HUES48 (cell line): ENCODE data around the gene IQCH.
"Not testable (repeated sequence)": the region's sequence is repeated elsewhere in the genome, so short reads cannot be mapped to it uniquely, and the experiment has no call there.

Source experiments
- H3K27ac ChIP-seq: one replicate; pipeline ENCODE4 v1.7.0; 2013; ENCODE audit warnings: low read depth, low read length, inconsistent platforms
- H3K27me3 ChIP-seq: 2 replicates; pipeline ENCODE4 v1.6.1; 2013; ENCODE audit warnings: mild to moderate bottlenecking, low read length; ENCODE audit not compliant: control insufficient read depth, insufficient read depth
- H3K36me3 ChIP-seq: 2 replicates; pipeline ENCODE4 v1.6.1; 2013; ENCODE audit warnings: low read length; ENCODE audit not compliant: control insufficient read depth, insufficient read depth
- H3K4me1 ChIP-seq: 2 replicates; pipeline ENCODE4 v1.6.1; 2013; ENCODE audit warnings: mild to moderate bottlenecking, low read length; ENCODE audit not compliant: control insufficient read depth, insufficient read depth
- H3K4me3 ChIP-seq: 2 replicates; pipeline ENCODE4 v1.5.1; 2013; ENCODE audit warnings: mild to moderate bottlenecking, low read depth, low read length
- H3K9ac ChIP-seq: 2 replicates; pipeline ENCODE4 v1.6.1; 2013; ENCODE audit warnings: mild to moderate bottlenecking, low read depth, low read length, moderate library complexity
- H3K9me3 ChIP-seq: 2 replicates; pipeline ENCODE4 v1.6.1; 2013; ENCODE audit warnings: low read length; ENCODE audit not compliant: control insufficient read depth, insufficient read depth

IQCH gene

DNA sequence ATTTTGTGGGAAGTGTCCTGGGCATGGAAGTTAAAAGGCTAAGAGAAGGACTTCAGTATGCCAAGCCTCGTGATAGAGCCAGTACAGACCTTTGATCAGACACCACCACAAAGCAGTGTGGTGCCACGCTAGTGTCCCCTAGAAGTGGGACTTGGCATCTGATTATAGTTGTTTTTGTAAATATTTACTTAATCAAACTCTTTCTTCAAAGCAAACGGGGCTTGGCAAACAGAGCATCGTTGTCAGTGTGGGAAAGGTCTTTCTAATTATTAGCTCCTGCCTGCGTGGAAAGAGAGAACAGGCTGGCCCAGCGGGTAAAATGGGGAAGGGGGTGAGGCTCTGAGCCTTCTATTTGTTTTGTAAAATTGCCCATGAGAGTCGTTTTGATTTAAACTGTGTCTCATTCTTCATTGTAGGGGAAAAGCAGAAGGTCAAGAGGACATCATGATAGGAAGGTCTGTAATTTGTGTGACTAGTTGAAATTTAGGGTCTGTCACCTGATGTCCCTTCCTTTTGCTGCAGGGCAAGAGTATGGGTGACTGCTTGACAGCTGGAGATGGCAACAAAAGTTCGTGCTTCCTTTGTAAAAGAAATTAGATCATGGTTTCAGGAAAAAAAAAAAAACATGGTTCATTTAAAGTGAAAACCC, 105.0 kb downstream of the IQCH start:
- Histone ChIP-seq H3K27ac (no peak overlapping the region), H3K9ac (no peak overlapping the region), H3K27me3 (no peaks in the 10 kb centered on the region), H3K4me3 (no peak overlapping the region), H3K9me3 (no peaks in the 10 kb centered on the region), H3K4me1 (peaks cover 21% of the 10 kb centered on the region), H3K36me3 (no peaks in the 10 kb centered on the region)

DNA sequence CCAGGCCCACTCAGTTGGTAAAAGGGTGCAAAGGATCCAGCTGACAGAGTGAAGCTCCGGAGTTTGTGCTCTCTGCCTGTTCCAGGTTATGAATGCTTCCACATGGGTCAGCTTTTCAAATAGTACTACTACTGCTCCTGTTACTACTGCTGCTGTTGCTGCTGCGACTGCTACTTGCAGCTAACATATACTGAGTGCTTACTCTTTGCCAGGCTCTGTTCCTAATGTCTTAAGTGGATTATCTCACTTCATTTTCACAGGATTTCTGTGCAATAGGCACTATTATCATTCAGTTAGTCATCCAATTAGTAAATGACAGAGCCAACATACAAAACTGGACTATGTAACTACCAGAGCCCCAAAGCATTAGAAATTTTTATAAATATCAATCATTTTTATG, 106.5 kb downstream of the IQCH start:
- Histone ChIP-seq H3K9ac (no peak overlapping the region), H3K4me3 (no peak overlapping the region), H3K9me3 (no peaks in the 10 kb centered on the region), H3K36me3 (no peaks in the 10 kb centered on the region), H3K27me3 (no peaks in the 10 kb centered on the region), H3K27ac (no peak overlapping the region), H3K4me1 (peaks cover 21% of the 10 kb centered on the region)

DNA sequence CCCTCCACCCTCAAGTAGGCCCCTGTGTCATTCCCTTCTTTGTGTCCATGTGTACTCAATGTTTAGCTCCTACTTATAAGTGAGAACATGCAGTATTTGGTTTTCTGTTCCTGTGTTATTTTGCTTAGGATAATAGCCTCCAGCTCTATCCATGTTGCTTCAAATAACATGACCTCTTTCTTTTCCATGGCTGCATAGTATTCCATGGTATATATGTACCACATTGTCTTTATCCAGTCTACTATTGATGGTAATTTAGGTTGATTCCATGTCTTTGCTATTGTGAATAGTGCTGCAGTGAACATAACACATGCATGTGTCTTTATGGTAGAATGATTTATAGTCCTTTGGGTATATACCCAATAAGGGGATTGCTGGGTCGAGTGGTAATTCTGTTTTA, 109.1 kb downstream of the IQCH start:
- not testable (repeated sequence) for H3K27ac ChIP-seq, H3K4me1 ChIP-seq, H3K36me3 ChIP-seq, H3K4me3 ChIP-seq, H3K9me3 ChIP-seq, H3K9ac ChIP-seq, H3K27me3 ChIP-seq

DNA sequence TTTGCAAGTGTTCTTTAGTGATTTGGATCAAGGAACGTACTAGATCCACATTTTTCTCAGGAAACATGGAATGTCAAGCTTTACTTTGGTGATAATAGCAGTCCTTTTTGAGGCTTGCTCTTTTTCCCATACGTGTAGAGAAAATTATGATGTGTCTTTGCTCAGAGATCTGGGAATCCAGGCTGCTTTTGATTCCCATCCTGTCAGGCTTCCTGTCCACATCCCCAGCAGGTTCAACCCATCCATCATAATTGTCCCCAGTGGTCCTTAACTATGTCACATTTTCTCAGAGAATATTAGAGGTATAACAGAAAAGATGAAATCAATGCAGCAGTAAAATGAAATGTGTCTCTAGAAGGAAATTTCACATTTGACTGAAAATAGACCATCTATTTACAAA, 111.4 kb downstream of the IQCH start:
- Histone ChIP-seq H3K27ac (no peak overlapping the region), H3K4me3 (no peak overlapping the region), H3K36me3 (no peaks in the 10 kb centered on the region), H3K4me1 (no peaks in the 10 kb centered on the region), H3K9ac (no peak overlapping the region), H3K9me3 (no peaks in the 10 kb centered on the region), H3K27me3 (no peaks in the 10 kb centered on the region)

DNA sequence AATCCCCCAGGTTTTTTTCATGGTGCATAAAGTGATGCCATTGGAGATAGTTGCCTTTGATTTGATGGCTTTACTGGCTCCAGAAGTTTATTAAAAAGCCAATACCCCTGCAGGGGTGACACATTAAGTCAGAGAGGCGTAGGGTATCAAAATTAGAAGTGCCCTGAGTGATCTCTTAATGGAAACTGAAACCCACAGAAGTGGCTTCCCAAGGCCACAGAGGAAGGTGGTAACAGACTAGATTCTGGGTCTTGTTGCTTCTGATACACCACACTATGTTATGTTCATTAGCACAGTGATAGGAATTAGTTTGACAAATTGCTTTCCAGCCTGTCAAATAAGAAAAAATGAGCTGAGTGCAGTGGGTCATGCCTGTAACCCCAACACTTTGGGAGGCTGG, 112.3 kb downstream of the IQCH start:
- no peak overlapping the region for H3K4me3 ChIP-seq
- no peak overlapping the region for H3K27ac ChIP-seq
- no peaks in the 10 kb centered on the region for H3K9me3 ChIP-seq
- H3K36me3 ChIP-seq, result no peaks in the 10 kb centered on the region
- no peaks in the 10 kb centered on the region for H3K4me1 ChIP-seq
- no peaks in the 10 kb centered on the region for H3K27me3 ChIP-seq
- no peak overlapping the region for H3K9ac ChIP-seq

DNA sequence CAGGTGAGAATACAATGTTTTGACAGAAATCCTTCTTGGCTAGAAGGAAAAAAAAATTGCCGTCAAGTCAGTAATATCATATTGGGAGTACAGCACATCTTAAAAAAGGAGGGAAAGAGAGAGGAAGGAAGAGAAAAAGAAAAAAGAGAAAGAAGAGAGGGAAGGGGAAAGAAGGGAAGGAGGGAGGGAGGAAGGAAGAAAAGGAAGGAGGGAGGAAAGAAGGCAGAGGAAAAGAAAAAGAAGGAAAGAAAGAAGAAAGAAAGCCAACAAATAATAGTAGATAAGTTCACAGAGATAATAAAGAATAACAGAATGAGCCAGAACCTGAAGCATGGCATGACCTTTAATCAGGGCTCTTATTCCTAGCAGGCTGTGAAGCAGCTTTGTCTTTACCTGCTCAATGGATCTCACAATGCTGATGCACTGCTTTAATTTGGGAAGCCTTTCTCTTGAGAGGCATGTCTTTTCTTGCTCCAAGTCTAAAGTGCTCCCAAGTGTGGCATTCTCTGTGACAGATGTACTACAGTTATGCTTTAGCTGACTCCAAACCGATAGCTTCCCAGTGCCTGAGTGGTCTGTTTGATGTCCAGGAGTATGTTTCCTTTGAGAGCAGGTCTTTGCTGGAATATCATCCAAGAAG, 114.9 kb downstream of the IQCH start:
- Histone ChIP-seq H3K4me3 (no peak overlapping the region), H3K4me1 (peaks cover 9% of the 10 kb centered on the region), H3K27me3 (no peaks in the 10 kb centered on the region), H3K27ac (no peak overlapping the region), H3K36me3 (no peaks in the 10 kb centered on the region), H3K9me3 (no peaks in the 10 kb centered on the region), H3K9ac (no peak overlapping the region)

DNA sequence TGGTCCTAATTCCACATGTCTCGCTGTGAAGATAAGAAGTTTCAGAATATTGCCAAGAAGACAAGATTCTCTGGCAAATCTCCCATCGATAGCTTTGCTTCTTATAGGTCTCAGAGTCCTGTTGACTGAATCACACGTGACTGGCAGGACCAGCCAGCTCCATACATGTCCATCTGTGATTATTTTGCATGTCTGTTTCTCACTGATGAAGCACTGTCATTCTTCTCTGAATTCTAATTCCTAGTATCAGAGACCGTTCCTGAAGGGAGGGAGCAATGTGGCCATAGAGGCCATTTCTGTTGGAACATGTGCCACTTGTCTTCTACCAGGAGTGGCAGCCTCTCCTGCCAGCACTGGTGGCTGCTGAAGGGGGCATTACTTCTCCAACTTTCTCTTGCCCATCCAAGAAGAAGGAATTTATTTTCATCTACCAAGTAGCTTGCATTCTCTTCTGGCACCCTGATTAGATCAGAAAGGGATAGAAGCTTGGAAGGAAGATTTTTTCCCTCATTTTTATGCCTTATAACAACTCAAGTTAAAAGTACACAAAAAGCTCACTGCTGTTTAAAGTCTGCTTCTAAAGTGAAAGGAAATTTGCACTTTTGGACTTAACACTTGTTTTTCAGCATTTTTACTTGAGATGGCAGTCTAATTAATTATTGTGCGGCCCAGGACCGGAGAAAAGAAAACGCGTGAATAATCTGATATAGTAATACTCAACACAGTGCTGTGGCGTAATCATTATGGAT, 115.8 kb downstream of the IQCH start:
- Histone ChIP-seq H3K4me1 (peaks cover 11% of the 10 kb centered on the region), H3K4me3 (no peak overlapping the region), H3K27ac (no peak overlapping the region), H3K27me3 (no peaks in the 10 kb centered on the region), H3K36me3 (no peaks in the 10 kb centered on the region), H3K9me3 (no peaks in the 10 kb centered on the region), H3K9ac (no peak overlapping the region)

DNA sequence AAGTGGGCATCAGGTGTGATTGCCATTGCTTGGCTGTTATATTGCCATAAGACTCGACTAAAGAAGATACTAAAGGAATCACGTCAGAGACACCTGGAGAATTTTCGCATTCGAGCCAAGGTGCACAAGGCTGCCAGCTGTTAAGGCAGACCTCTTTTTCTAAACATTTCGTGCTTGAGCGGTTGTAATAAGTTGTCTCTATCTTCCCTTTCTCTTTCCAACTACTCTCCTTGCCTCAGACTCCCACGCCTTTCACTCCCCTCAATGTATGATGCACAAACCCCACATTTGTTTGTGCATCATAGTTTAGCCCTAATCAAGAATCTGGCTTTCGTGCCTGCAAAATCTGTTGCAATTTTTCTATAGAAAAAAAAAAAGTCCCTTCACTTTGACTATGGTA, 118.0 kb downstream of the IQCH start:
- H3K4me1 ChIP-seq, result peaks cover 11% of the 10 kb centered on the region
- no peak overlapping the region for H3K27ac ChIP-seq
- no peaks in the 10 kb centered on the region for H3K9me3 ChIP-seq
- H3K36me3 ChIP-seq, result no peaks in the 10 kb centered on the region
- H3K9ac ChIP-seq, result no peak overlapping the region
- H3K4me3 ChIP-seq, result no peak overlapping the region
- no peaks in the 10 kb centered on the region for H3K27me3 ChIP-seq

DNA sequence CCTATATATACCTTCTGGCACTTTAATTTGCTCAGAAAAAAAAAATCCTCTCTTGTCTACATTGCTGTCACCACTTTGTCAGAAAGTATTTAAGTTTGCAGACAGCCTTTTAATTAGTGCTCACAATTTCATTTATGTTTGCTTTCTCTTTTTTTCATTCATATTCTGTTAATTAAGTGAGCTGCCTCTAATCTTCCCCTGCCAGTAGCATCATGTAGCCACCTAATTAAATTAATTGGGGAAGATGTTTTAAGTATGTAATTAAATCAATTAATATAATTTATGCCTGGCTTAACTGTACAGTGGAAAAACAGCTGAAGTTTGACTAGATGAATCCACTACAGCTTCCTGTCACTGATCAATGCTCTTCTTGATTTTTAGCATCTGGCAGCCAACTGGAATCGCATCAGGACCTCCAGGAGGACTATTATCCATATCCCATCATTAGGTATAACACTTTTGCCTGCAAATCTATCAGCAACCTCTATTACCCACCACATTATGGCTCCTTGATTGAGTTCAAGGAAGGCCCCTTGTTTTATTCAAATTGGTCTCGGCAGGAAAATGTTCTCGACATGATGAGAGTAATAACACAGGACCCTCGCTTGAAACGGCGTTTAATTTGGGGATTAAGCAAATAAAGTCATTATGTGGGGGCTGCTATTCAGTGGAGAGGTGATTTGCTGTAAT, 118.5 kb downstream of the IQCH start:
- Histone ChIP-seq H3K27me3 (no peaks in the 10 kb centered on the region), H3K36me3 (no peaks in the 10 kb centered on the region), H3K27ac (no peak overlapping the region), H3K9ac (no peak overlapping the region), H3K4me1 (peaks cover 11% of the 10 kb centered on the region), H3K9me3 (no peaks in the 10 kb centered on the region), H3K4me3 (no peak overlapping the region)

DNA sequence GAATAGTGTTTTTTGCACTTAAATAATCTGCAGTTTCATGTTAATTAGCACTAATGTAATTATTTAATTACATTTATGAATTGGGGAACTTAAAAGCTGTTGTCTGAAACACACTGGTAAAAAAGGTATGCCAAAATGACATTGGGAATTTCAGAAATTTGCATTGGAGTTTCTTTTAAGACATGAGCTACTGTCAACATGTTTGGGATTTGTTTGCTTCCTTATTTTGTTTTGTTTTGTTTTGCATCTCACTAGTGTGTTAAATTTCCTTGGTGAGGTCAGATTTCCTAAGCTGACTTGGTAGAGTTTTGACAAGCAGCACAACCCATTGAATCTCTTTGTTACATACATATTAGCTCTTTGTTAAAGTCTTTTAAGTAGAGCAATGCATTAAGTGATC, 119.4 kb downstream of the IQCH start:
- no peak overlapping the region for H3K27ac ChIP-seq
- H3K4me3 ChIP-seq, result no peak overlapping the region

DNA sequence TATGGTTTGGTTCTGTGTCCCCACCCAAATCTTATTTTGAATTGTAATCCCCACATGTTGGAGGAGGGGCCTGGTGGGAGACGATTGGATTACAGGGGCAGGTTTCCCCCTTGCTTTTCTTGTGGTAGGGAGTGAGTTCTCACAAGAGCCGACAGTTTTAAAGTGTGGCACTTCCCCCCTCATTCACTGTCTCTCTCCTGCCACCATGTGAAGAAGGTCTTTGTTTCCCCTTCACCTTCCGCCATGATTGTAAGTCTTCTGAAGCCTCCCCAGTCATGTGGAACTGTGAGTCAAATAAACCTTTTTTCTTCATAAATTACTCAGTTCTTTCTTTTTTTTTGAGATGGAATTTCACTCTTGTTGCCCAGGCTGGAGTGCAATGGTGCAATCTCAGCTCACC, 124.9 kb downstream of the IQCH start:
- H3K36me3 ChIP-seq, result no peaks in the 10 kb centered on the region
- H3K9me3 ChIP-seq, result no peaks in the 10 kb centered on the region
- H3K27me3 ChIP-seq, result no peaks in the 10 kb centered on the region
- no peak overlapping the region for H3K4me3 ChIP-seq
- no peak overlapping the region for H3K27ac ChIP-seq
- H3K4me1 ChIP-seq, result 0 out of 2 replicates have a peak, but pooled peaks cover 2% of the 10 kb centered on the region
- no peak overlapping the region for H3K9ac ChIP-seq

More for the DNA sequence above, 119.4 kb downstream of the IQCH start:
- no peaks in the 10 kb centered on the region for H3K9me3 ChIP-seq
- H3K36me3 ChIP-seq, result no peaks in the 10 kb centered on the region
- H3K9ac ChIP-seq, result no peak overlapping the region
- H3K27me3 ChIP-seq, result no peaks in the 10 kb centered on the region
- H3K4me1 ChIP-seq, result peaks cover 11% of the 10 kb centered on the region
